Fibroblast of villous mesenchyme (primary cell): Measurements from ENCODE around the gene CCDC116. TPM values are rescaled to one million over a fixed set of nuclear protein-coding genes. Genes with fewer than 3 reads are reported as not detected.

Experiments used
- DNase-seq: peaks from one replicate; pipeline ENCODE4 v3.0.0-alpha.2; 2010; ENCODE audit warnings: low read depth
- H3K4me3 ChIP-seq: 2 replicates; pipeline ENCODE4 v1.5.1; 2011; ENCODE audit warnings: low read depth, mild to moderate bottlenecking, low read length
- total RNA-seq: library from RNA; depleted of rRNA; stranded (reverse); fragments of >200 nt; gene quantifications from 2 replicates; pipeline ENCODE4 v1.2.3, GENCODE V29; 2012
- TF ChIP-seq, protein P1 (sequence below): IDR thresholded peaks from 2 replicates; pipeline ENCODE4 v1.5.1; 2012; ENCODE audit warnings: low read depth, mild to moderate bottlenecking, low read length; ENCODE audit not compliant: insufficient read depth

Gene CCDC116
- total RNA-seq, 1 donor = 0.43 TPM

- no peak overlapping the region for H3K4me3 ChIP-seq
- TF ChIP-seq, protein P1, sequence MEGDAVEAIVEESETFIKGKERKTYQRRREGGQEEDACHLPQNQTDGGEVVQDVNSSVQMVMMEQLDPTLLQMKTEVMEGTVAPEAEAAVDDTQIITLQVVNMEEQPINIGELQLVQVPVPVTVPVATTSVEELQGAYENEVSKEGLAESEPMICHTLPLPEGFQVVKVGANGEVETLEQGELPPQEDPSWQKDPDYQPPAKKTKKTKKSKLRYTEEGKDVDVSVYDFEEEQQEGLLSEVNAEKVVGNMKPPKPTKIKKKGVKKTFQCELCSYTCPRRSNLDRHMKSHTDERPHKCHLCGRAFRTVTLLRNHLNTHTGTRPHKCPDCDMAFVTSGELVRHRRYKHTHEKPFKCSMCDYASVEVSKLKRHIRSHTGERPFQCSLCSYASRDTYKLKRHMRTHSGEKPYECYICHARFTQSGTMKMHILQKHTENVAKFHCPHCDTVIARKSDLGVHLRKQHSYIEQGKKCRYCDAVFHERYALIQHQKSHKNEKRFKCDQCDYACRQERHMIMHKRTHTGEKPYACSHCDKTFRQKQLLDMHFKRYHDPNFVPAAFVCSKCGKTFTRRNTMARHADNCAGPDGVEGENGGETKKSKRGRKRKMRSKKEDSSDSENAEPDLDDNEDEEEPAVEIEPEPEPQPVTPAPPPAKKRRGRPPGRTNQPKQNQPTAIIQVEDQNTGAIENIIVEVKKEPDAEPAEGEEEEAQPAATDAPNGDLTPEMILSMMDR = no peak
- DNase-seq = no peak
Observed at GRCh38 chr22:21680830-21681565, 48.4 kb downstream of the CCDC116 start.

- TF ChIP-seq, protein P1 = no peak
- H3K4me3 ChIP-seq = no peak overlapping the region
- no peak for DNase-seq
Observed at GRCh38 chr22:21681566-21682370, 49.2 kb downstream of the CCDC116 start.

DNA sequence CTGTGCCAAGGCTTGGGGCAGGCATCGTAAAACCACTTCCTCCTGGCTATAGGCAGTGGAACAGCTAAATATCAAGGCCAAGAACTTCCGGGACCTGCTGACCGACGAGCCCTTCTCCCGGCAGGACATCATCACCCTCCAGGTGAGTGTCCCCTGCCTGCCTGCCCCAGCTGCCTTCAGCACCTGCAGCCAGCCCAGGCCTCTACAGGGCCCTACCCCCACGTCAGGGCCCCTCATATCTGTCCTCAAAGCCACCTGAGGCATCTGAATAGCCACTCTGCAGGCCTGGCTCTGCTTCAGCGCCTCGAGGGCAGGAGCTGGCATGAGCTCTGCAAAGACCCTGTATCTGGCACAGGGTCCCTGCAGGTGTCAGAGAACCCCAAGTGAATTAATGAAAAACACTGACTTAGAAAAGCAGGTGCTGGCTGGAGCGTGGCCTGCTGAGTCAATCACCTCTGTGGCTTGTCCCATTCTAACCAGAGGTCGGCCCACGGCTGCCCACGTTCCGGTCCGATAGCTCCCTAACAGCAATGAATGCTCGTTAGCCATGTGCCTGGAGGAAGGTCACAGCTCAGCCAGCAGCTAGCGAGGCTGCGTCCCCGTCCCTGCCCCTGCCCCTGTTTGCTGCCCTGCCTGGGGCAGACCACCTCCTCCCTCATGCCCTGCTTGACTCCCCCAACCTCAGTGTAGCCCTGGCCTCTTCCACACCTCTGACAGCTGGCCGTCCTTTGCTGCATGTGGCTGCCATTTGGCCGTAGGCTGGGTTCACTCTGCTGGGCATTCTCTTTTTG lies 50.0 kb downstream of the CCDC116 start:
- TF ChIP-seq, protein P1 = no peak
- H3K4me3 ChIP-seq = no peak overlapping the region
- DNase-seq = no peak

DNA sequence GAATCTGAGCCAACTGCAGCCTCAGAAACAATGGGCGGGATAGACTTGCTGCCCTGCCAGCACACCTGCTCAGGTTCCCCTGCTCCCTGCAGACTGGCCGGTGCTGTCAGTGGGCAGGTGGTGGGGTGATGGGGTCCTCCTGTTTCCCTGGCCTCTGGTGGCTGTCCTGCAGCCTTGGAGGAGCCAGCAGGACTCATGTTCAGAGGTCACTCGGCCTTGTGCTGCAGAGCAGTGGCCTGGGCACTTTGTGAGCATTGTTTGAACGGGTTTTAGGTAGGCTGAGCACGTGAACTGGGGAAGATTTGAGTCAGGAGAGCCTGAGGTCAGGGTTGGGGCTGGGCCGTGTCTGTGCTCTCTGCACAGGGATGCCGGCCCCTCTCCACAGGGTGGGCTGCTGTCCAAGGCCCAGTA lies 50.8 kb downstream of the CCDC116 start:
- no peak overlapping the region for H3K4me3 ChIP-seq
- TF ChIP-seq, protein P1 = no peak
- no peak for DNase-seq

- TF ChIP-seq, protein P1 = no peak
- DNase-seq = no peak
- H3K4me3 ChIP-seq = no peak overlapping the region
Observed at GRCh38 chr22:21684492-21685163, 52.1 kb downstream of the CCDC116 start.

- DNase-seq = no peak
- H3K4me3 ChIP-seq = no peak overlapping the region
- TF ChIP-seq, protein P1 = no peak
Observed at GRCh38 chr22:21685164-21685513, 52.6 kb downstream of the CCDC116 start.
